HEK293T (cell line): Measurements from ENCODE around the gene USP36.

ENCODE experiments used
- CTCF ChIA-PET: fragments of 350-600 bp; formaldehyde crosslinking; extraction: SDS; loops from one replicate; lab custom pipeline; 2021; ENCODE audit warnings: antibody characterized with exemption, inconsistent platforms; lab: Yijun Ruan, JAX
- POLR2A ChIA-PET: fragments of 350-600 bp; formaldehyde crosslinking; extraction: SDS; loops from one replicate; lab custom pipeline; 2020; ENCODE audit warnings: antibody characterized with exemption, inconsistent platforms; lab: Yijun Ruan, JAX
- DNase-seq: peaks from one replicate; pipeline ENCODE4 v3.0.0; 2012; ENCODE audit warnings: mixed read lengths; ENCODE audit errors: extremely low spot score
- ARNT ChIP-seq: fragments of 450-650 bp; IDR thresholded peaks from 2 replicates; pipeline ENCODE4 v1.6.1; 2017; ENCODE audit warnings: mild to moderate bottlenecking
- BHLHE40 ChIP-seq: fragments of 450-650 bp; IDR thresholded peaks from 2 replicates; pipeline ENCODE4 v1.6.1; 2016; ENCODE audit warnings: mild to moderate bottlenecking, moderate library complexity, borderline replicate concordance
- CTBP1 ChIP-seq: fragments of 450-650 bp; IDR thresholded peaks from 2 replicates; pipeline ENCODE4 v1.6.1; 2016; ENCODE audit warnings: borderline replicate concordance
- ELF4 ChIP-seq: fragments of 450-650 bp; IDR thresholded peaks from 2 replicates; pipeline ENCODE4 v1.6.1; 2017; ENCODE audit warnings: antibody characterized with exemption
- FOXA1 ChIP-seq: fragments of 450-650 bp; IDR thresholded peaks from 2 replicates; pipeline ENCODE4 v1.6.1; 2016; ENCODE audit warnings: mild to moderate bottlenecking
- FOXK2 ChIP-seq: fragments of 450-650 bp; IDR thresholded peaks from 2 replicates; pipeline ENCODE4 v1.6.1; 2016; ENCODE audit warnings: mild to moderate bottlenecking
- FOXM1 ChIP-seq: fragments of 450-650 bp; IDR thresholded peaks from 2 replicates; pipeline ENCODE4 v1.6.1; 2017; ENCODE audit warnings: mild to moderate bottlenecking, borderline replicate concordance
- HDGF ChIP-seq: fragments of 450-650 bp; IDR thresholded peaks from 2 replicates; pipeline ENCODE4 v1.6.1; 2017; ENCODE audit warnings: antibody characterized with exemption, borderline replicate concordance
- L3MBTL2 ChIP-seq: fragments of 450-650 bp; conservative IDR thresholded peaks from 2 replicates; pipeline ENCODE4 v1.6.1; 2016; ENCODE audit warnings: mild to moderate bottlenecking
- LEF1 ChIP-seq: fragments of 450-650 bp; IDR thresholded peaks from 2 replicates; pipeline ENCODE4 v1.6.1; 2017; ENCODE audit warnings: mild to moderate bottlenecking, borderline replicate concordance
- NFRKB ChIP-seq: fragments of 450-650 bp; IDR thresholded peaks from 2 replicates; pipeline ENCODE4 v1.6.1; 2016; ENCODE audit warnings: mild to moderate bottlenecking, moderate library complexity
- SP1 ChIP-seq: fragments of 450-650 bp; IDR thresholded peaks from 2 replicates; pipeline ENCODE4 v1.6.1; 2017
- SUZ12 ChIP-seq: fragments of 450-650 bp; IDR thresholded peaks from 2 replicates; pipeline ENCODE4 v1.6.1; 2016; ENCODE audit warnings: mild to moderate bottlenecking
- TARDBP ChIP-seq: fragments of 450-650 bp; IDR thresholded peaks from 2 replicates; pipeline ENCODE4 v1.6.1; 2016
- ZNF384 ChIP-seq: fragments of 450-650 bp; IDR thresholded peaks from 2 replicates; pipeline ENCODE4 v1.6.1; 2016
- TF ChIP-seq, protein P1 (sequence below): fragments of 450-650 bp; IDR thresholded peaks from 2 replicates; pipeline ENCODE4 v1.6.1; 2016

The USP36 gene

GRCh38 chr17:78862073-78863023 is 21.7 kb upstream of the USP36 start:
- DNase-seq = no peak
- ChIA-PET CTCF (interaction anchor here (2.2 to 2.3 kb wide), 2 partner anchors 9 to 109 kb away, joined by 7 to 9 read pairs; no protein-coding TSS in a partner anchor), POLR2A (interaction anchor here (1.0 kb wide), 1 partner anchor 10 kb away, joined by 3 read pairs; no protein-coding TSS in a partner anchor)
- TF ChIP-seq L3MBTL2 (no peak), BHLHE40 (no peak), LEF1 (no peak), FOXK2 (no peak), SUZ12 (no peak), ELF4 (no peak), CTBP1 (no peak), ARNT (no peak), SP1 (no peak), FOXM1 (no peak), TARDBP (no peak), ZNF384 (no peak), NFRKB (no peak), HDGF (no peak), FOXA1 (no peak)
- TF ChIP-seq, protein P1, sequence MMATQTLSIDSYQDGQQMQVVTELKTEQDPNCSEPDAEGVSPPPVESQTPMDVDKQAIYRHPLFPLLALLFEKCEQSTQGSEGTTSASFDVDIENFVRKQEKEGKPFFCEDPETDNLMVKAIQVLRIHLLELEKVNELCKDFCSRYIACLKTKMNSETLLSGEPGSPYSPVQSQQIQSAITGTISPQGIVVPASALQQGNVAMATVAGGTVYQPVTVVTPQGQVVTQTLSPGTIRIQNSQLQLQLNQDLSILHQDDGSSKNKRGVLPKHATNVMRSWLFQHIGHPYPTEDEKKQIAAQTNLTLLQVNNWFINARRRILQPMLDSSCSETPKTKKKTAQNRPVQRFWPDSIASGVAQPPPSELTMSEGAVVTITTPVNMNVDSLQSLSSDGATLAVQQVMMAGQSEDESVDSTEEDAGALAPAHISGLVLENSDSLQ = no peak

DNA sequence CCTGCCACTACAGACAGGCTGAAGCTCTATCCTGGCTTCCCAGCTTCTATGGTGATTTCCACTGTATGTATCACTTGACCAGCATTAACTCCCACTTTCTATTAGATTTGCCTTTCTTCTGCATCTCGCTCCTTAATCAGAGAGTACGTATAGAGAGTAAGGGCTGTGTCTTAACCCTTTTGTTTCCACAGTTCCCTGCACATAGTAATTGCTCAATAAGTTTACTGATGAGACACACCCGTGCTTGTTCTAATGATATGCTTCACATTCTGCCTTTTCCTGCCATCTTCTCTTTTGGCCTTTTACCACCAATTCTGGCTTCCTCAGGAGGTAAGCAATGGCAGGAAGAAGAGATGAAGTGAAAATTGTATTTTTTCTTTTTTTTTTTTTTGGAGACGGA is 20.6 kb upstream of the USP36 start:
- no peak for DNase-seq
- no peak for TF ChIP-seq ARNT
- TF ChIP-seq TARDBP = no peak
- ChIA-PET POLR2A (interaction anchor here (0.9 kb wide), 1 partner anchor 119 kb away, joined by 3 read pairs; the partner anchor contains the start of gene LGALS3BP), CTCF (interaction anchor here (0.6 to 2.3 kb wide), 3 partner anchors 8 to 531 kb away, joined by 5 to 7 read pairs (median 6); no protein-coding TSS in a partner anchor)

DNA sequence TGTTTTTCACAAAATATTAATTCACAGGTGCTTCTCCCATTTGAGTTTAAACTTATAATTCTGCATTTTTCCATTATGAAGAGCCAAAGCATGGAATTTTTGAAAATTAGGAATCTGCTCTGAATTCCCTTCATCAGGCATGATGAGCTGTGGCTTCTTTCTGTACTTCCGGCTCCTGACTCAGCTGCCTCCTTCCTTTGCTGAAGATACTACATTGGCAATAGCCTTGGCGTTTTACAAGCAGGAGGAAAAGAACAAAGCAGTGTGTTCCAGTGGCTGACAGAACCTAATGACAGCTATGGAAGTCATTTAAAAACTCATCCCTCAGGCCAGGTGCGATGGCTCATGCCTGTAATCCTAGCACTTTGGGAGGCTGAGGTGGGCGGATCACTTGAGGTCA is 18.4 kb upstream of the USP36 start:
- DNase-seq = no peak
- TF ChIP-seq CTBP1 (no peak), HDGF (no peak), ARNT (no peak), SUZ12 (no peak), TARDBP (no peak), L3MBTL2 (no peak), FOXA1 (no peak), NFRKB (no peak), ELF4 (no peak), LEF1 (no peak), BHLHE40 (no peak), SP1 (no peak), ZNF384 (no peak)
- TF ChIP-seq, protein P1 = no peak
- POLR2A ChIA-PET = no interaction called here
- CTCF ChIA-PET = no interaction called here

- no peak for DNase-seq
- ChIA-PET CTCF (no interaction called here), POLR2A (no interaction called here)
- TF ChIP-seq ZNF384 = no peak
- TF ChIP-seq FOXM1 = no peak
- TF ChIP-seq, protein P1 = no peak
- no peak for TF ChIP-seq SP1
- no peak for TF ChIP-seq LEF1
- no peak for TF ChIP-seq FOXA1
- TF ChIP-seq CTBP1 = no peak
- no peak for TF ChIP-seq NFRKB
- TF ChIP-seq ELF4 = no peak
Measured at GRCh38 chr17:78857266-78857665, 16.7 kb upstream of the USP36 start.

- CTCF ChIA-PET = no interaction called here
- POLR2A ChIA-PET = no interaction called here
- DNase-seq = no peak
- TF ChIP-seq, protein P1 = no peak
- no peak for TF ChIP-seq FOXA1
- no peak for TF ChIP-seq TARDBP
- no peak for TF ChIP-seq SP1
- TF ChIP-seq HDGF = no peak
- no peak for TF ChIP-seq NFRKB
- TF ChIP-seq LEF1 = no peak
- TF ChIP-seq FOXM1 = no peak
- no peak for TF ChIP-seq SUZ12
- no peak for TF ChIP-seq ZNF384
Measured at GRCh38 chr17:78855561-78856165, 15.0 kb upstream of the USP36 start.
